Peyer's patch (tissue), 4 donors: ENCODE data around the gene ARID1B. TPM values are rescaled to one million over a fixed set of nuclear protein-coding genes. Genes with fewer than 3 reads are reported as not detected.

Experiments
- DNase-seq, 3 donors: peaks; one replicate each; pipeline ENCODE4 v3.0.0-alpha.2; 2017 to 2019
- H3K27ac ChIP-seq, 4 donors: fragments of 200-600 bp; sonication (generic); one replicate each; pipeline ENCODE4 v1.5.1; 2016 to 2019
- H3K27me3 ChIP-seq, 2 donors: fragments of 200-600 bp; sonication (generic); one replicate each; pipeline ENCODE4 v1.5.1; 2019
- H3K36me3 ChIP-seq, 3 donors: fragments of 200-600 bp; sonication (generic); one replicate each; pipeline ENCODE4 v1.5.1; 2016 to 2019
- H3K4me1 ChIP-seq, 4 donors: fragments of 200-600 bp; sonication (generic); one replicate each; pipeline ENCODE4 v1.5.1; 2016 to 2019
- H3K4me3 ChIP-seq, 4 donors: fragments of 200-600 bp; sonication (generic); 1 replicate in 3 of 4; 2 replicates in 1 of 4; pipeline ENCODE4 v1.5.1; 2016 to 2019; ENCODE audit warnings: mild to moderate bottlenecking in 1 of 4
- H3K9me3 ChIP-seq, 4 donors: fragments of 200-600 bp; sonication (generic); one replicate each; pipeline ENCODE4 v1.5.1; 2016 to 2019; ENCODE audit warnings: mild to moderate bottlenecking in 1 of 4
- CTCF ChIP-seq, 6 experiments: fragments of 450-650 bp in 4 of 6; fragments of 200-600 bp in 2 of 6; sonication (generic) in 1 of 6; IDR thresholded peaks; one replicate each; pipeline ENCODE4 v1.5.1; 2017 to 2019; ENCODE audit warnings: antibody characterized with exemption in 6 of 6, mild to moderate bottlenecking in 3 of 6, moderate library complexity in 1 of 6
- POLR2A ChIP-seq, 2 donors: fragments of 450-650 bp; IDR thresholded peaks; one replicate each; pipeline ENCODE4 v1.5.1; 2017; ENCODE audit warnings: antibody characterized with exemption in 2 of 2, mild to moderate bottlenecking in 2 of 2, moderate library complexity in 2 of 2
- total RNA-seq, 4 donors: library from RNA; depleted of rRNA; stranded (reverse); fragments of >200 nt; gene quantifications; one replicate each; pipeline ENCODE4 v1.1.0, GENCODE V29; 2016

Gene ARID1B
- total RNA-seq, 4 donors from 2014 or later = 117 to 174 (median 149) TPM

- TF ChIP-seq POLR2A (IDR thresholded peaks at IDR 0.05) = no peak
- no peak for TF ChIP-seq CTCF (IDR thresholded peaks at IDR 0.05)
- H3K4me1 ChIP-seq = no peaks in the 10 kb centered on the region
- no peaks in the 10 kb centered on the region for H3K36me3 ChIP-seq
- no peaks in the 10 kb centered on the region for H3K9me3 ChIP-seq
- no peak overlapping the region for H3K4me3 ChIP-seq
- no peak for DNase-seq
- no peak overlapping the region for H3K27ac ChIP-seq
- no peaks in the 10 kb centered on the region for H3K27me3 ChIP-seq
Observed at GRCh38 chr6:156902782-156903181, 125.6 kb downstream of the ARID1B start.

GRCh38 chr6:156904176-156904967 is 127.2 kb downstream of the ARID1B start:
- Histone ChIP-seq H3K36me3 (no peaks in the 10 kb centered on the region), H3K9me3 (no peaks in the 10 kb centered on the region), H3K4me3 (no peak overlapping the region), H3K4me1 (no peaks in the 10 kb centered on the region), H3K27ac (no peak overlapping the region), H3K27me3 (no peaks in the 10 kb centered on the region)
- DNase-seq = no peak
- no peak for TF ChIP-seq CTCF (IDR thresholded peaks at IDR 0.05)
- no peak for TF ChIP-seq POLR2A (IDR thresholded peaks at IDR 0.05)

GRCh38 chr6:156905801-156906200 is 128.6 kb downstream of the ARID1B start:
- Histone ChIP-seq H3K4me3 (no peak overlapping the region), H3K27ac (no peak overlapping the region), H3K36me3 (no peaks in the 10 kb centered on the region), H3K9me3 (no peaks in the 10 kb centered on the region), H3K4me1 (no peaks in the 10 kb centered on the region), H3K27me3 (no peaks in the 10 kb centered on the region)
- no peak for TF ChIP-seq POLR2A (IDR thresholded peaks at IDR 0.05)
- TF ChIP-seq CTCF (IDR thresholded peaks at IDR 0.05) = no peak
- DNase-seq = no peak

- H3K4me1 ChIP-seq = no peaks in the 10 kb centered on the region
- no peak overlapping the region for H3K27ac ChIP-seq
- TF ChIP-seq CTCF (IDR thresholded peaks at IDR 0.05) (no peak), POLR2A (IDR thresholded peaks at IDR 0.05) (no peak)
- H3K4me3 ChIP-seq = no peak overlapping the region
- no peaks in the 10 kb centered on the region for H3K27me3 ChIP-seq
- H3K9me3 ChIP-seq = no peaks in the 10 kb centered on the region
- no peaks in the 10 kb centered on the region for H3K36me3 ChIP-seq
- no peak for DNase-seq
Observed at GRCh38 chr6:156906451-156906850, 129.3 kb downstream of the ARID1B start.

- no peak overlapping the region for H3K27ac ChIP-seq
- DNase-seq = no peak
- H3K36me3 ChIP-seq = no peaks in the 10 kb centered on the region
- H3K4me1 ChIP-seq = no peaks in the 10 kb centered on the region
- TF ChIP-seq POLR2A (IDR thresholded peaks at IDR 0.05) (no peak), CTCF (IDR thresholded peaks at IDR 0.05) (no peak)
- H3K27me3 ChIP-seq = no peaks in the 10 kb centered on the region
- no peaks in the 10 kb centered on the region for H3K9me3 ChIP-seq
- H3K4me3 ChIP-seq = no peak overlapping the region
Observed at GRCh38 chr6:156909212-156910010, 132.2 kb downstream of the ARID1B start.
